Measurements from ENCODE around the gene PLXNA4. TPM values are rescaled to one million over a fixed set of nuclear protein-coding genes. Genes with fewer than 3 reads are reported as not detected.
"Not testable (repeated sequence)": the region's sequence is repeated elsewhere in the genome, so short reads cannot be mapped to it uniquely, and the experiment has no call there.

PLXNA4 gene
- total and polyA plus RNA-seq, 5 donors, result 5.7 to 19.3 (median 16.0) TPM

GRCh38 chr7:132169730-132170129 is 406.5 kb downstream of the PLXNA4 start:
- WGBS, result 76% methylated on average over 9 of the region's 9 CpGs
- ATAC-seq (no peak), DNase-seq (no peak)
- Histone ChIP-seq H3K9me3 (ENCODE audit: control insufficient read depth, low read length) (no peaks in the 10 kb centered on the region), H3K27ac (ENCODE audit: low read length) (no peak overlapping the region), H3K4me3 (ENCODE audit: low read length) (no peak overlapping the region), H3K27me3 (ENCODE audit: control insufficient read depth, insufficient read depth) (no peaks in the 10 kb centered on the region), H3K4me1 (ENCODE audit: control insufficient read depth, insufficient read depth, low read length) (peaks cover 4% of the 10 kb centered on the region)
- intact Hi-C loops (cut with DNase I), result no loop called here

GRCh38 chr7:132168239-132168638 is 408.0 kb downstream of the PLXNA4 start:
- Histone ChIP-seq H3K27ac (ENCODE audit: low read length) (no peak overlapping the region), H3K4me1 (ENCODE audit: control insufficient read depth, insufficient read depth, low read length) (peaks cover 4% of the 10 kb centered on the region), H3K9me3 (ENCODE audit: control insufficient read depth, low read length) (no peaks in the 10 kb centered on the region), H3K27me3 (ENCODE audit: control insufficient read depth, insufficient read depth) (no peaks in the 10 kb centered on the region), H3K4me3 (ENCODE audit: low read length) (no peak overlapping the region)
- DNase-seq (no peak), ATAC-seq (no peak)
- intact Hi-C loops (cut with DNase I), result no loop called here
- 94% methylated on average over 17 of the region's 17 CpGs for WGBS

GRCh38 chr7:132165695-132166094 is 410.6 kb downstream of the PLXNA4 start:
- H3K27ac ChIP-seq (ENCODE audit: low read length); DNase-seq; ATAC-seq; H3K4me3 ChIP-seq (ENCODE audit: low read length); H3K9me3 ChIP-seq (ENCODE audit: control insufficient read depth, low read length); H3K27me3 ChIP-seq (ENCODE audit: control insufficient read depth, insufficient read depth); intact Hi-C loops (cut with DNase I); H3K4me1 ChIP-seq (ENCODE audit: control insufficient read depth, insufficient read depth, low read length): not testable (repeated sequence)
- WGBS, result 88% methylated on average over 7 of the region's 7 CpGs

GRCh38 chr7:132164558-132165125 is 411.6 kb downstream of the PLXNA4 start:
- H3K27me3 ChIP-seq (ENCODE audit: control insufficient read depth, insufficient read depth), result no peaks in the 10 kb centered on the region
- intact Hi-C loops (cut with DNase I), result loop anchor here in 1 of 4 donors (5.0 kb wide), 1 partner anchor 162 kb away; no protein-coding TSS in a partner anchor
- DNase-seq (no peak), ATAC-seq (no peak)
- H3K27ac ChIP-seq (ENCODE audit: low read length), result no peak overlapping the region
- WGBS, result 84% methylated on average over 12 of the region's 12 CpGs
- H3K9me3 ChIP-seq (ENCODE audit: control insufficient read depth, low read length), result no peaks in the 10 kb centered on the region
- peaks cover 4% of the 10 kb centered on the region for H3K4me1 ChIP-seq (ENCODE audit: control insufficient read depth, insufficient read depth, low read length)
- H3K4me3 ChIP-seq (ENCODE audit: low read length), result no peak overlapping the region

GRCh38 chr7:132162556-132163144 is 413.6 kb downstream of the PLXNA4 start:
- Histone ChIP-seq H3K4me3 (ENCODE audit: low read length) (no peak overlapping the region), H3K27me3 (ENCODE audit: control insufficient read depth, insufficient read depth) (no peaks in the 10 kb centered on the region), H3K4me1 (ENCODE audit: control insufficient read depth, insufficient read depth, low read length) (peaks cover 4% of the 10 kb centered on the region), H3K27ac (ENCODE audit: low read length) (no peak overlapping the region), H3K9me3 (ENCODE audit: control insufficient read depth, low read length) (no peaks in the 10 kb centered on the region)
- no peak for DNase-seq
- intact Hi-C loops (cut with DNase I), result loop anchor here in 1 of 4 donors (5.0 kb wide), 1 partner anchor 160 kb away; no protein-coding TSS in a partner anchor
- no peak for ATAC-seq
- WGBS, result 67% methylated on average over 12 of the region's 12 CpGs

GRCh38 chr7:132161976-132162375 is 414.3 kb downstream of the PLXNA4 start:
- H3K4me3 ChIP-seq (ENCODE audit: low read length), result no peak overlapping the region
- no peak for DNase-seq
- intact Hi-C loops (cut with DNase I), result loop anchor here in 1 of 4 donors (5.0 kb wide), 1 partner anchor 160 kb away; no protein-coding TSS in a partner anchor
- 84% methylated on average over 8 of the region's 8 CpGs for WGBS
- H3K9me3 ChIP-seq (ENCODE audit: control insufficient read depth, low read length), result no peaks in the 10 kb centered on the region
- H3K4me1 ChIP-seq (ENCODE audit: control insufficient read depth, insufficient read depth, low read length), result peaks cover 4% of the 10 kb centered on the region
- H3K27ac ChIP-seq (ENCODE audit: low read length), result no peak overlapping the region
- ATAC-seq, result no peak
- no peaks in the 10 kb centered on the region for H3K27me3 ChIP-seq (ENCODE audit: control insufficient read depth, insufficient read depth)

GRCh38 chr7:132161533-132161915 is 414.7 kb downstream of the PLXNA4 start:
- DNase-seq (no peak), ATAC-seq (peak in 1 of 2 donors; percentile 10)
- Histone ChIP-seq H3K27me3 (ENCODE audit: control insufficient read depth, insufficient read depth) (no peaks in the 10 kb centered on the region), H3K27ac (ENCODE audit: low read length) (no peak overlapping the region), H3K9me3 (ENCODE audit: control insufficient read depth, low read length) (no peaks in the 10 kb centered on the region), H3K4me3 (ENCODE audit: low read length) (no peak overlapping the region), H3K4me1 (ENCODE audit: control insufficient read depth, insufficient read depth, low read length) (peaks cover 4% of the 10 kb centered on the region)
- WGBS, result 97% methylated on average over 12 of the region's 12 CpGs
- intact Hi-C loops (cut with DNase I), result loop anchor here in 1 of 4 donors (5.0 kb wide), 1 partner anchor 159 kb away; no protein-coding TSS in a partner anchor

- ATAC-seq (peak; percentile 48 to 64), DNase-seq (peak; percentile 75 to 84 (median 80))
- Histone ChIP-seq H3K27me3 (ENCODE audit: control insufficient read depth, insufficient read depth) (no peaks in the 10 kb centered on the region), H3K4me3 (ENCODE audit: low read length) (no peak overlapping the region), H3K27ac (ENCODE audit: low read length) (no peak overlapping the region), H3K4me1 (ENCODE audit: control insufficient read depth, insufficient read depth, low read length) (peaks cover 4% of the 10 kb centered on the region), H3K9me3 (ENCODE audit: control insufficient read depth, low read length) (no peaks in the 10 kb centered on the region)
- intact Hi-C loops (cut with DNase I), result loop anchor here in 1 of 4 donors (5.0 kb wide), 1 partner anchor 159 kb away; no protein-coding TSS in a partner anchor
- WGBS, result 56% methylated on average over 10 of the region's 10 CpGs
Measured at GRCh38 chr7:132160611-132161532, 415.4 kb downstream of the PLXNA4 start.

- Histone ChIP-seq H3K4me1 (ENCODE audit: control insufficient read depth, insufficient read depth, low read length) (peaks cover 4% of the 10 kb centered on the region), H3K27me3 (ENCODE audit: control insufficient read depth, insufficient read depth) (no peaks in the 10 kb centered on the region), H3K4me3 (ENCODE audit: low read length) (no peak overlapping the region), H3K27ac (ENCODE audit: low read length) (no peak overlapping the region), H3K9me3 (ENCODE audit: control insufficient read depth, low read length) (no peaks in the 10 kb centered on the region)
- intact Hi-C loops (cut with DNase I), result no loop called here
- WGBS, result 93% methylated on average over 3 of the region's 3 CpGs
- DNase-seq (no peak), ATAC-seq (no peak)
Measured at GRCh38 chr7:132158841-132159240, 417.4 kb downstream of the PLXNA4 start.

GRCh38 chr7:132158166-132158565 is 418.1 kb downstream of the PLXNA4 start:
- Histone ChIP-seq H3K4me1 (ENCODE audit: control insufficient read depth, insufficient read depth, low read length) (peaks cover 4% of the 10 kb centered on the region), H3K4me3 (ENCODE audit: low read length) (no peak overlapping the region), H3K27me3 (ENCODE audit: control insufficient read depth, insufficient read depth) (no peaks in the 10 kb centered on the region), H3K27ac (ENCODE audit: low read length) (no peak overlapping the region), H3K9me3 (ENCODE audit: control insufficient read depth, low read length) (no peaks in the 10 kb centered on the region)
- DNase-seq (no peak), ATAC-seq (no peak)
- intact Hi-C loops (cut with DNase I), result no loop called here
- WGBS, result 71% methylated on average over 2 of the region's 2 CpGs

- H3K4me1 ChIP-seq (ENCODE audit: control insufficient read depth, insufficient read depth, low read length), result no peaks in the 10 kb centered on the region
- DNase-seq (no peak), ATAC-seq (no peak)
- no peaks in the 10 kb centered on the region for H3K9me3 ChIP-seq (ENCODE audit: control insufficient read depth, low read length)
- no peaks in the 10 kb centered on the region for H3K27me3 ChIP-seq (ENCODE audit: control insufficient read depth, insufficient read depth)
- no peak overlapping the region for H3K27ac ChIP-seq (ENCODE audit: low read length)
- intact Hi-C loops (cut with DNase I), result no loop called here
- no peak overlapping the region for H3K4me3 ChIP-seq (ENCODE audit: low read length)
- WGBS, result 89% methylated on average over 5 of the region's 5 CpGs
Measured at GRCh38 chr7:132155715-132156114, 420.6 kb downstream of the PLXNA4 start.
